ENCODE data around the gene OR2AT4.

GRCh38 chr11:75135651-75136050 is 39.0 kb upstream of the OR2AT4 start:
- no peak for TF ChIP-seq CTCF (IDR thresholded peaks at IDR 0.05)
- TF ChIP-seq POLR2A (IDR thresholded peaks at IDR 0.05), result no peak
